HL-60 (cell line): ENCODE measurements around the gene PELO.

Source experiments
- CTCF ChIP-seq: IDR thresholded peaks from one replicate; pipeline ENCODE4 v1.5.1; 2011; ENCODE audit warnings: low read length, control low read depth, inconsistent platforms; ENCODE audit not compliant: insufficient read depth
- GABPA ChIP-seq: IDR thresholded peaks from 2 replicates; pipeline ENCODE4 v1.6.1; 2012; ENCODE audit warnings: low read depth
- POLR2AphosphoS5 ChIP-seq: IDR thresholded peaks from 2 replicates; pipeline ENCODE4 v1.6.1; 2012; ENCODE audit warnings: low read depth
- SPI1 ChIP-seq: IDR thresholded peaks from 2 replicates; pipeline ENCODE4 v1.6.1; 2012; ENCODE audit warnings: low read depth, mild to moderate bottlenecking, borderline replicate concordance

DNA sequence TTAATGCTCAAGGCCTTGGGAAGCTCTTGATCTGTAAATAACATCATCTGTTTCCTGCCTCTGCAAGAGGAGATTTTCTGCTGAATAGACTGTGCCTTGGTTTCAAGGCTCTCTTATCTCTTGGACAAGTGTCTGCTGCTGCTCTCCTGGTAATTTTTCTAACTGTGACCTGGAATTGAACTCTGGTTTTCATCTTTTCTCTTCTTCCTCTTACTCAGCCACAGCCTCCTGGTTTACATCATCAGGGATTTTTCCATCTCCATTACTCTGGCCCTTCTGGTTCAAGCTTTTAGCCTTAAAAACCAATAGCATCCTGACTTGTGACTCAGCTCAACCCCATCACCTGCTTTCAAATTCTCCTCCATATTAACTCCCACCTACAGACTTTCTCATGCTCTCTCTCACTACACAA lies 49.6 kb upstream of the PELO start:
- no peak for TF ChIP-seq CTCF
- no peak for TF ChIP-seq SPI1
- no peak for TF ChIP-seq POLR2AphosphoS5
- no peak for TF ChIP-seq GABPA
